Lung (tissue), 12 donors: ENCODE results near the gene TUBA8. TPM values are rescaled to one million over a fixed set of nuclear protein-coding genes. Genes with fewer than 3 reads are reported as not detected.

Source experiments
- ATAC-seq: fragments of 200-7000 bp; cut with Tn5 transposase; one replicate; pipeline ENCODE4 v1.9.1; 2020; ENCODE audit warnings: moderate number of reproducible peaks; ENCODE audit not compliant: insufficient read depth, low FRiP score
- DNase-seq, 3 donors: peaks; one replicate each; pipeline ENCODE4 v3.0.0-alpha.2; 2013 to 2017
- H3K27ac ChIP-seq, 2 donors: one replicate each; pipeline ENCODE4 v1.5.1; 2013; ENCODE audit warnings: mild to moderate bottlenecking in 2 of 2, moderate library complexity in 2 of 2, control low read depth in 1 of 2, inconsistent platforms in 1 of 2, low read depth in 1 of 2, low read length in 1 of 2
- H3K27me3 ChIP-seq, 3 donors: one replicate each; pipeline ENCODE4 v1.5.1; 2013; ENCODE audit warnings: low read length in 2 of 3; ENCODE audit not compliant: control insufficient read depth in 3 of 3, insufficient read depth in 3 of 3
- H3K36me3 ChIP-seq, 4 donors: one replicate each; pipeline ENCODE4 v1.5.1; 2013; ENCODE audit warnings: low read length in 4 of 4, mild to moderate bottlenecking in 1 of 4, moderate library complexity in 1 of 4; ENCODE audit not compliant: control insufficient read depth in 4 of 4, insufficient read depth in 4 of 4
- H3K4me1 ChIP-seq, 5 donors: one replicate each; pipeline ENCODE4 v1.5.1; 2013; ENCODE audit warnings: low read length in 5 of 5, mild to moderate bottlenecking in 2 of 5, moderate library complexity in 1 of 5; ENCODE audit not compliant: control insufficient read depth in 5 of 5, insufficient read depth in 5 of 5
- H3K4me3 ChIP-seq: one replicate; pipeline ENCODE4 v1.5.1; 2013; ENCODE audit warnings: mild to moderate bottlenecking, control low read depth, moderate library complexity
- H3K9ac ChIP-seq, 2 donors: one replicate each; pipeline ENCODE4 v1.5.1; 2013; ENCODE audit warnings: low read length in 2 of 2, control low read depth in 1 of 2; ENCODE audit not compliant: insufficient read depth in 1 of 2
- H3K9me3 ChIP-seq, 4 donors: one replicate each; pipeline ENCODE4 v1.5.1; 2013; ENCODE audit warnings: low read length in 3 of 4, mild to moderate bottlenecking in 1 of 4, moderate library complexity in 1 of 4; ENCODE audit not compliant: control insufficient read depth in 4 of 4, insufficient read depth in 3 of 4
- CTCF ChIP-seq: IDR thresholded peaks from 2 replicates; pipeline ENCODE4 v1.5.1; 2012; ENCODE audit warnings: mild to moderate bottlenecking; ENCODE audit errors: control extremely low read depth, extremely low read depth
- WGBS, 2 donors: extraction: QIAGEN DNeasy Blood & Tissue Kit; methylation state at CpG; one replicate each; pipeline ENCODE4 v1.1.7; 2013; 5-methylcytosine and 5-hydroxymethylcytosine counted together
- polyA plus RNA-seq, 2 donors: library from polyadenylated mRNA; stranded (reverse); fragments of 200-250 nt; gene quantifications; one replicate each; pipeline ENCODE4 v1.2.1, GENCODE V29; 2013
- total RNA-seq, 2 donors: library from RNA; depleted of rRNA in 1 of 2; stranded (reverse); fragments of >200 nt in 1 of 2; gene quantifications; one replicate each; pipeline ENCODE4 v1.2.1, GENCODE V29; 2014 to 2021
- donor health status: control.
- donor health status: control.
- donor health status: Bipolar disorder and iron deficiency.
- donor health status: healthy.
- donor health status: DM: yes; HTN: yes; CAD: no.

Gene TUBA8
- total and polyA plus RNA-seq, 4 donors, result 0.17 to 2.1 (median 1.5) TPM

- no peaks in the 10 kb centered on the region for H3K9me3 ChIP-seq
- H3K4me3 ChIP-seq, result no peak overlapping the region
- WGBS, 2 donors, result 32 to 49% methylated on average over 4 of the region's 4 CpGs
- TF ChIP-seq CTCF, result no peak
- H3K36me3 ChIP-seq, result no peaks in the 10 kb centered on the region
- H3K4me1 ChIP-seq, result peaks cover 0 to 16% (median 3%) of the 10 kb centered on the region in 5 donors
- peak overlapping the region in 1 of 2 donors; percentile 62 for H3K27ac ChIP-seq
- DNase-seq (no peak), ATAC-seq (no peak)
- H3K9ac ChIP-seq, result no peak overlapping the region
- H3K27me3 ChIP-seq, result peaks cover 0 to 24% (median 18%) of the 10 kb centered on the region in 3 donors
Observed at GRCh38 chr22:18114495-18114894, 3.9 kb downstream of the TUBA8 start.

DNA sequence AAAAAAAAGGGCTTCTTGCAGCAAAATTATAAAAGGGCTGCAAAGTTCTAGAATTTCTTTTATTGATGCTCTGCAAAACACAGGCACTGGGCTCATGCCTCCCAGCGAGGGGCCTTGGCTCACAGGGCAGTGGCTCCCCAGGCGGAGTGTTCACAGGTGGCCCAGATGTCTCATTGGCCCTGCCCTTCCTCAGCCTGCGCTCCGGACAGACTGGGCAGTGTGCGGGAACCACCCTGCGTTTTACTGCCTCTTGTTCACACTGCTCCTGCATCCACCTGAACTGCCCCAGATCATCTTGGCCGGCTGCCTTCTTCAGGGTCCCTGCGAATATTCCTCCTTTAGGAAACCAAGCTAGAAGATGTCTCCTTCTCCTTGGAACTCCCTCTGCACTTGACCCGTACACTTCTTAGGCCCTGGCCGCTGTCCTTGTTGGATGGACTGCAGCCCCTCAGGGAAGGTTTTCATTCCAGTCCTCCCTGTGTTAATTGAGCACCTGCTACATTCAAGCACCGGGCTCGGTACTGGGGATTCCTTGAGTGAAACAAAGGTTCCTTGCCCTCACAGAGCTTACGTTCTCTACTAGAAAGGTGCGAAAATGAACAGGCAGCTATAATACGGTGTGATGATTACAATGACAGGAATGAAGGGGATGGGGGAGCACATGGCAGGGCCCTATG lies 4.5 kb downstream of the TUBA8 start:
- DNase-seq (no peak), ATAC-seq (no peak)
- Histone ChIP-seq H3K9ac (no peak overlapping the region), H3K4me3 (no peak overlapping the region), H3K9me3 (no peaks in the 10 kb centered on the region), H3K27ac (peak overlapping the region in 1 of 2 donors; percentile 27), H3K27me3 (peaks cover 0 to 18% (median 12%) of the 10 kb centered on the region in 3 donors), H3K36me3 (no peaks in the 10 kb centered on the region), H3K4me1 (peaks cover 0 to 16% (median 3%) of the 10 kb centered on the region in 5 donors)
- WGBS, 2 donors, result 92 to 96% methylated on average over 15 of the region's 15 CpGs
- no peak for TF ChIP-seq CTCF

DNA sequence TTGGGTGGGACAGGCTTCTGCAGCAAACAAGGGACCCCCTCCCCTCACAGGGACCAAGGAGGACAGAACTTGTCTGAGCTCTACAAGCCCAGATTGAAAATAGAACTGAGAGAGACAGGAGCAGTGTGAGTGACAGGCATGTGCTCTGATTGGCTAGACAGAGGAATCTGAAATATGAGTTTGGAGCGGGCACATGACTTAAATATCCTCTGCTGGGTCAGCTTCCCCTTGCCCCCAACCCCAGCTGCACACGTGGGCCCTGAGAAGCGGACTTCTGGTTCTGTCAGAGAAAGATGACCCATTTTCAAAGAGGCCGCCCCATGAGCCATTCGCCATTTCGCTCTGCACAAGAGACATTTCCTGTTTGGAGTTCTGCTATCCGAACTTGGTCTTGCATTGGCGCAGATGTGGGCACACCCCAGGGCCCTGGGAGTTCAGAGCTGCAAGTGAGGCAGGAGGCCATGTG lies 5.3 kb downstream of the TUBA8 start:
- DNase-seq (no peak), ATAC-seq (no peak)
- H3K27me3 ChIP-seq, result peaks cover 0 to 17% (median 8%) of the 10 kb centered on the region in 3 donors
- whole genome bisulfite sequencing, 2 donors, result 56 to 66% methylated on average over 8 of the region's 8 CpGs
- no peak for TF ChIP-seq CTCF
- H3K9me3 ChIP-seq, result no peaks in the 10 kb centered on the region
- H3K36me3 ChIP-seq, result no peaks in the 10 kb centered on the region
- H3K9ac ChIP-seq, result no peak overlapping the region
- H3K4me3 ChIP-seq, result no peak overlapping the region
- H3K27ac ChIP-seq, result peak overlapping the region in 1 of 2 donors; percentile 27
- peaks cover 0 to 9% (median 3%) of the 10 kb centered on the region in 5 donors for H3K4me1 ChIP-seq
